Measurements from ENCODE around the gene SORCS1. TPM values are rescaled to one million over a fixed set of nuclear protein-coding genes. Genes with fewer than 3 reads are reported as not detected.

The SORCS1 gene
- total RNA-seq, 2 donors from 2014 or later, result 0.23 to 14.4 TPM

DNA sequence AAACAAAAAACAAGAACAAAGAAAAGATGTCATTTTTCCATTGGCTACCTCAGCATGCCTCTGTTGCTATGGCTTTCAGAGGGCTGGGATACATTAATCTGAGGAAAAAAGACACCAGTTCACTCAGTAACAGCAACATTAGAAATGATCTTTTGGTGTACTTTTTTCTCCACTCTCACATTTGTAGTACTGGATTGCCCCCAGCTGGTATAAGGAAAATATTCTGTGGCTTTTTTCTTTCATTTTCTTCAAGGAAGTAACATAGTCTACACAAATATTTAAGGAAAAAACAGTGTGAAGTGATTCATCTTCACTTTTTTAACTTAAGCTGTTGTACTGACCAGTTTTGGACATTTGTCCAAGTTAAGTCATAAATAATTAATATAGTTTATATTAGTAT, 482.3 kb downstream of the SORCS1 start:
- no peak for DNase-seq (ENCODE audit: low spot score)
- no peak overlapping the region for H3K4me3 ChIP-seq
- no peak for TF ChIP-seq POLR2A (IDR thresholded peaks at IDR 0.05)
- no peak for TF ChIP-seq POLR2AphosphoS5 (IDR thresholded peaks at IDR 0.05)
- TF ChIP-seq, protein P1, sequence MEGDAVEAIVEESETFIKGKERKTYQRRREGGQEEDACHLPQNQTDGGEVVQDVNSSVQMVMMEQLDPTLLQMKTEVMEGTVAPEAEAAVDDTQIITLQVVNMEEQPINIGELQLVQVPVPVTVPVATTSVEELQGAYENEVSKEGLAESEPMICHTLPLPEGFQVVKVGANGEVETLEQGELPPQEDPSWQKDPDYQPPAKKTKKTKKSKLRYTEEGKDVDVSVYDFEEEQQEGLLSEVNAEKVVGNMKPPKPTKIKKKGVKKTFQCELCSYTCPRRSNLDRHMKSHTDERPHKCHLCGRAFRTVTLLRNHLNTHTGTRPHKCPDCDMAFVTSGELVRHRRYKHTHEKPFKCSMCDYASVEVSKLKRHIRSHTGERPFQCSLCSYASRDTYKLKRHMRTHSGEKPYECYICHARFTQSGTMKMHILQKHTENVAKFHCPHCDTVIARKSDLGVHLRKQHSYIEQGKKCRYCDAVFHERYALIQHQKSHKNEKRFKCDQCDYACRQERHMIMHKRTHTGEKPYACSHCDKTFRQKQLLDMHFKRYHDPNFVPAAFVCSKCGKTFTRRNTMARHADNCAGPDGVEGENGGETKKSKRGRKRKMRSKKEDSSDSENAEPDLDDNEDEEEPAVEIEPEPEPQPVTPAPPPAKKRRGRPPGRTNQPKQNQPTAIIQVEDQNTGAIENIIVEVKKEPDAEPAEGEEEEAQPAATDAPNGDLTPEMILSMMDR (IDR thresholded peaks at IDR 0.05), result no peak
- intact Hi-C loops (cut with DNase I), result no loop called here
- no peak overlapping the region for H3K27ac ChIP-seq
- no peaks in the 10 kb centered on the region for H3K36me3 ChIP-seq
- no peaks in the 10 kb centered on the region for H3K4me1 ChIP-seq (replicated peaks)
- H3K27me3 ChIP-seq (replicated peaks; ENCODE audit: insufficient read depth), result no peaks in the 10 kb centered on the region
- no peaks in the 10 kb centered on the region for H3K9me3 ChIP-seq

DNA sequence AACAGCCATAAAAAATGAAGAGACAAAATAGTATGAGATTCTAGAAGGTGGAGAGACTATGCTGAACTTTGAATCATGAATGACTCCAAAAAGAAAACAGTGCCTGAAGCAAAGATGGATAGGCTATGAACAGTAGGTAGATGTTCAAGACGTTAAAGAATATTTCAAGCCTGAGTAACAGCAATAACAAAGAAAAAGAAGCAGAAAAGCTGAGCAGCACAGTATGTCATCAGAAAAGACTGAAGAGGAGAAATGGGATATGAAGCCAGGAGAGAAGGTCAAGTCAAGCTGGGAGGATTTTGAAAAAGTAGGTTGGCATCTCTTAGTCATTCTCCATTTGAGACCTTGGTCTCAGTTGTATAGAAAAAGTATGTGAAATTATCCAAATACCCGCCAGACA, 484.4 kb downstream of the SORCS1 start:
- Histone ChIP-seq H3K36me3 (no peaks in the 10 kb centered on the region), H3K4me1 (replicated peaks) (no peaks in the 10 kb centered on the region), H3K9me3 (no peaks in the 10 kb centered on the region), H3K4me3 (no peak overlapping the region), H3K27ac (no peak overlapping the region), H3K27me3 (replicated peaks; ENCODE audit: insufficient read depth) (no peaks in the 10 kb centered on the region)
- TF ChIP-seq POLR2A (IDR thresholded peaks at IDR 0.05), result no peak
- TF ChIP-seq, protein P1 (IDR thresholded peaks at IDR 0.05), result no peak
- 72% methylated on average over 2 of the region's 2 CpGs for WGBS
- no peak for DNase-seq (ENCODE audit: low spot score)
- intact Hi-C loops (cut with DNase I), result no loop called here

DNA sequence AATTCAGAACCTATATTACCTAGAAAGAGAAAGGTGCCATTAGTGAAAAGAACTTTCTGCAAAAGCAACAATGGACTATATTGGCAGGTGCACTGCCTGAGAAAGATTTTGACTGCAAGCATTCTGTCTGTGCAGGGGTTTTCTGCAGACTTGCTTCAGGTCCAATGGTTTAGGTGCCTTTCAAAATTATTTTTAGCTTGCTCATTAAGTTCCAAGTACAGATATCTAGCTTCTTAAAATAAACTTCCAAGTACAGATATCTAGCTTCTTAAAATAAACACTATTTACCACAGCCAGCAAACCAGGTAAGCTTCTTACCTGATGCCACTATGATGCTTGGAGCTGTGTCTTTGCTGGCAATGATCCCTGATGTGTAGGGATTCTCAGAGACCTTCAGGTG, 485.2 kb downstream of the SORCS1 start:
- intact Hi-C loops (cut with DNase I), result no loop called here
- H3K9me3 ChIP-seq, result no peaks in the 10 kb centered on the region
- H3K4me1 ChIP-seq (replicated peaks), result no peaks in the 10 kb centered on the region
- H3K36me3 ChIP-seq, result no peaks in the 10 kb centered on the region
- H3K4me3 ChIP-seq, result no peak overlapping the region
- DNase-seq (ENCODE audit: low spot score), result no peak
- TF ChIP-seq POLR2AphosphoS5 (IDR thresholded peaks at IDR 0.05), result no peak
- TF ChIP-seq, protein P1 (IDR thresholded peaks at IDR 0.05), result no peak
- no peak for TF ChIP-seq POLR2A (IDR thresholded peaks at IDR 0.05)
- no peaks in the 10 kb centered on the region for H3K27me3 ChIP-seq (replicated peaks; ENCODE audit: insufficient read depth)
- no peak overlapping the region for H3K27ac ChIP-seq

DNA sequence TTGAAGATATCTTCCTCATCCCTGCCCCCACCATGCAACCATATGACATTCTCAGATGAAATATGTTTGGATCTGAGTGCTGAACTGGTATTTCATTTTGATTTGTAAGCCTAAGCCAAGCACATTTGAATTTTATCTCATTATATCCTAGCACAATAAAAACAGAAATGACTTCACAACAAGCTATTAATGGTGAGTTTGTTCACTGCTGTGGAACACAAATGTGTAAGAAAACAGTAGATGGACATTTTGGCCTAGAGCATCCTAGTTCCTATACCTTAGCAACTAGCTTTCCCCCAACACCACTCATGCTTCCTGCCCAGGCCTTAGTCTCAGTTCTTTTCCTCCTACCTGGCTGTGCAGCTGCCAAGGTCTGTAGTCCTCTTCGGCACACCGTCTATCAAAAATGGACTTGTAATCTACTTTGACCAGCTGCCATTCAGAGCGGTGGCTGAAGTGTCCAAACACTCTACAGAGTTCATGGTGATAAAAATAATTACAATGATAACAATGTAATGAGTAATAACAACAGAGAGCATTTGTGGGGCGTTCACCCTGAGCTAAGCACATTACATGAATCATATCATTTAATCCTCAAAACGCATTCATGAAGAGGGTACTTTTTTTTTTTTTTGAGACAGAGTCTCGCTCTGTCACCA, 491.9 kb downstream of the SORCS1 start:
- 88% methylated on average over 6 of the region's 6 CpGs for WGBS
- Histone ChIP-seq H3K4me1 (replicated peaks) (no peaks in the 10 kb centered on the region), H3K9me3 (no peaks in the 10 kb centered on the region), H3K36me3 (no peaks in the 10 kb centered on the region), H3K27me3 (replicated peaks; ENCODE audit: insufficient read depth) (no peaks in the 10 kb centered on the region), H3K27ac (no peak overlapping the region), H3K4me3 (no peak overlapping the region)
- TF ChIP-seq POLR2A (IDR thresholded peaks at IDR 0.05) (no peak), POLR2AphosphoS5 (IDR thresholded peaks at IDR 0.05) (no peak)
- TF ChIP-seq, protein P1 (IDR thresholded peaks at IDR 0.05), result no peak
- intact Hi-C loops (cut with DNase I), result no loop called here
- no peak for DNase-seq (ENCODE audit: low spot score)

DNA sequence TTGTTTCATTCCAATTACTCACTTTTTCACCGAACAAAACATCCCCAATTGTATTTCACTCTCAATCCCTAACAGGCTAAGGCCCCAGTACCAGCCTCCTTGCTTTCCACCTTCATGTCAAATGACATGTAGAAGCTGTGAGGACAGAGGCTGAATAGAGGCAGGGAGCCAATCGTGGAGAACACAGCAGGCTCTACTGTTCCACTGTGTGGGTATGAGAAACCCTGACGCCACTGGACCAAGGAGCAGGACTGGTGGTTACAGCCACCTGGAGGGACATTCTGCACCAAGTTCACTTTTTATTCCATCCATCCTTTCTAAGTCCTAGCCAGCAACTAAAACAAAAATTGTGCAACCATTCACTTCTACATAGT, 502.8 kb downstream of the SORCS1 start:
- H3K4me3 ChIP-seq, result no peak overlapping the region
- no peak for TF ChIP-seq POLR2A (IDR thresholded peaks at IDR 0.05)
- no peak for TF ChIP-seq POLR2AphosphoS5 (IDR thresholded peaks at IDR 0.05)
- TF ChIP-seq, protein P1 (IDR thresholded peaks at IDR 0.05), result no peak
- no peaks in the 10 kb centered on the region for H3K9me3 ChIP-seq
- H3K27ac ChIP-seq, result no peak overlapping the region
- H3K36me3 ChIP-seq, result no peaks in the 10 kb centered on the region
- H3K27me3 ChIP-seq (replicated peaks; ENCODE audit: insufficient read depth), result no peaks in the 10 kb centered on the region
- peak; percentile 17 for DNase-seq (ENCODE audit: low spot score)
- intact Hi-C loops (cut with DNase I), result no loop called here
- WGBS, result 56% methylated on average over 3 of the region's 3 CpGs
- H3K4me1 ChIP-seq (replicated peaks), result no peaks in the 10 kb centered on the region

Data from prostate gland (tissue), 2 donors.